Measurements from ENCODE around the gene MEX3C. TPM values are rescaled to one million over a fixed set of nuclear protein-coding genes. Genes with fewer than 3 reads are reported as not detected.

Gene MEX3C
- total and polyA plus RNA-seq, 3 experiments from 2014 or later = 11.1 to 69.8 (median 68.6) TPM

Other genes with a start within 250 kb of the MEX3C start
- 10 to 100 TPM; 10.3 to 10.5 TPM for gene ELAC1, start 229.6 kb downstream of the MEX3C start, total RNA-seq
- 15.0 TPM for gene ELAC1, start 229.6 kb downstream of the MEX3C start, polyA plus RNA-seq
- 10 to 100 TPM; 81.9 to 84.3 TPM for gene SMAD4, start 167.5 kb downstream of the MEX3C start, total RNA-seq
- gene SMAD4, start 167.5 kb downstream of the MEX3C start, polyA plus RNA-seq = 62.4 TPM

Data from CD8-positive, alpha-beta memory T cell (primary cell).